NCI-H524 treated with DMSO at 0.1 percent for 48 hours (cell line): ENCODE results near the gene AGPAT3.

ENCODE experiments used
- DNase-seq: peaks from one replicate; lab custom pipeline; 2025; lab: John Stamatoyannopoulos, UW

The AGPAT3 gene

GRCh38 chr21:43864313-43864961 is 586 bp upstream of the AGPAT3 start:
- no peak for DNase-seq

- no peak for DNase-seq
These were observed 677 bp downstream of the AGPAT3 start for GRCh38 chr21:43865540-43866259.

GRCh38 chr21:43866260-43866629 is 1.2 kb downstream of the AGPAT3 start:
- no peak for DNase-seq

GRCh38 chr21:43866659-43867331 is 1.8 kb downstream of the AGPAT3 start:
- no peak for DNase-seq

- DNase-seq = no peak
These were observed 2.3 kb downstream of the AGPAT3 start for GRCh38 chr21:43867332-43867703.

- DNase-seq = no peak
These were observed 2.9 kb downstream of the AGPAT3 start for GRCh38 chr21:43867948-43868347.

- DNase-seq = no peak
These were observed 3.4 kb downstream of the AGPAT3 start for GRCh38 chr21:43868461-43868860.

GRCh38 chr21:43869486-43870325 is 4.7 kb downstream of the AGPAT3 start:
- DNase-seq = no peak

- DNase-seq = no peak
These were observed 6.5 kb downstream of the AGPAT3 start for GRCh38 chr21:43871487-43871886.

- DNase-seq = no peak
These were observed 7.6 kb downstream of the AGPAT3 start for GRCh38 chr21:43872531-43873197.

- DNase-seq = no peak
These were observed 8.7 kb downstream of the AGPAT3 start for GRCh38 chr21:43873673-43874072.

- DNase-seq = no peak
These were observed 9.2 kb downstream of the AGPAT3 start for GRCh38 chr21:43874085-43874805.

- no peak for DNase-seq
These were observed 11.6 kb downstream of the AGPAT3 start for GRCh38 chr21:43876605-43877004.

GRCh38 chr21:43877936-43878575 is 13.0 kb downstream of the AGPAT3 start:
- DNase-seq = no peak

GRCh38 chr21:43879348-43880110 is 14.5 kb downstream of the AGPAT3 start:
- no peak for DNase-seq

GRCh38 chr21:43880111-43880985 is 15.3 kb downstream of the AGPAT3 start:
- DNase-seq = no peak

GRCh38 chr21:43881283-43881682 is 16.3 kb downstream of the AGPAT3 start:
- no peak for DNase-seq

- DNase-seq = no peak
These were observed 16.9 kb downstream of the AGPAT3 start for GRCh38 chr21:43881935-43882334.
